Endothelial cell of umbilical vein (primary cell): Measurements from ENCODE around the gene SIDT1. TPM values are rescaled to one million over a fixed set of nuclear protein-coding genes. Genes with fewer than 3 reads are reported as not detected.
A peak's percentile ranks its signal among the peaks of the same experiment; 100 is the strongest.

ENCODE experiments used
- BruUV-seq: library from RNA; stranded (reverse); fragments of 400-500 nt; replicated peaks from 2 replicates; lab custom pipeline; 2021; lab: Mats Ljungman, UMichigan
- CTCF ChIA-PET: fragments of 300-600, 350-600 bp; sonication (Branson Sonifier 250); formaldehyde crosslinking; loops from one replicate; lab custom pipeline; 2021; ENCODE audit warnings: antibody characterized with exemption, inconsistent platforms; lab: Charles Lee
- POLR2A ChIA-PET: fragments of 300-600, 350-600 bp; sonication (Branson Sonifier 250); formaldehyde crosslinking; loops from one replicate; lab custom pipeline; 2021; ENCODE audit warnings: antibody characterized with exemption, inconsistent platforms; lab: Charles Lee
- DNase-seq: peaks from one replicate; pipeline ENCODE4 v3.0.0-alpha.2; 2011; ENCODE audit warnings: low read depth, low spot score
- FAIRE-seq: peaks from 2 replicates; lab custom pipeline; 2011; peaks lifted over from hg19 to GRCh38; lab: Jason Lieb, UNC
- H2AFZ ChIP-seq: 2 replicates; pipeline ENCODE4 v1.6.0; 2012; ENCODE audit warnings: low read depth, low read length, control low read depth, inconsistent platforms
- H3K27ac ChIP-seq: 2 replicates; pipeline ENCODE4 v1.5.1; 2011; ENCODE audit warnings: low read depth, mild to moderate bottlenecking, control low read depth, low read length, moderate library complexity; ENCODE audit not compliant: insufficient read depth
- H3K27me3 ChIP-seq, 2 experiments: 2 replicates each; pipeline versions ENCODE4 v1.6.0 to v1.6.1; 2011; ENCODE audit warnings: low read length in 2 of 2, mixed read lengths in 1 of 2; ENCODE audit not compliant: control insufficient read depth in 2 of 2, insufficient read depth in 2 of 2
- H3K36me3 ChIP-seq, 2 experiments: 2 replicates in 1 of 2; 3 replicates in 1 of 2; pipeline ENCODE4 v1.5.1; 2011; ENCODE audit warnings: low read length in 2 of 2, mild to moderate bottlenecking in 1 of 2, moderate library complexity in 1 of 2; ENCODE audit not compliant: control insufficient read depth in 2 of 2, insufficient read depth in 2 of 2; ENCODE audit errors: extremely low read depth in 1 of 2
- H3K4me1 ChIP-seq: 3 replicates; pipeline ENCODE4 v1.5.1; 2011; ENCODE audit warnings: mild to moderate bottlenecking, low read length; ENCODE audit not compliant: control insufficient read depth, insufficient read depth; ENCODE audit errors: extremely low read depth
- H3K4me2 ChIP-seq: 2 replicates; pipeline ENCODE4 v1.6.1; 2011; ENCODE audit warnings: low read length, control low read depth, mixed read lengths; ENCODE audit not compliant: insufficient read depth
- H3K4me3 ChIP-seq, 3 experiments: fragments of 200-600 bp in 1 of 3; sonication (generic), shearing (Covaris generic) in 1 of 3; replicated peaks in 1 of 3; 2 replicates each; pipeline ENCODE4 v1.5.1; 2011 to 2016; ENCODE audit warnings: control low read depth in 3 of 3, low read length in 3 of 3, mild to moderate bottlenecking in 2 of 3, inconsistent platforms in 1 of 3, low read depth in 1 of 3, moderate library complexity in 1 of 3; ENCODE audit not compliant: insufficient read depth in 1 of 3
- H3K79me2 ChIP-seq: 2 replicates; pipeline ENCODE4 v1.6.0; 2012; ENCODE audit warnings: low read length, inconsistent platforms; ENCODE audit not compliant: control insufficient read depth, insufficient read depth
- H3K9ac ChIP-seq: replicated peaks from 2 replicates; pipeline ENCODE3; 2011; ENCODE audit warnings: low read length, control low read depth; ENCODE audit not compliant: insufficient read depth; ENCODE audit errors: extremely low read depth
- H3K9me1 ChIP-seq: replicated peaks from 3 replicates; pipeline ENCODE4 v1.6.0; 2011; ENCODE audit warnings: mild to moderate bottlenecking, low read length; ENCODE audit not compliant: control insufficient read depth, insufficient read depth; ENCODE audit errors: extremely low read depth
- H3K9me3 ChIP-seq: replicated peaks from 2 replicates; pipeline ENCODE4 v1.5.1; 2012; ENCODE audit warnings: low read length, inconsistent platforms; ENCODE audit not compliant: control insufficient read depth, insufficient read depth
- H4K20me1 ChIP-seq: replicated peaks from 2 replicates; pipeline ENCODE3; 2011; ENCODE audit warnings: mild to moderate bottlenecking, low read length; ENCODE audit not compliant: control insufficient read depth, insufficient read depth; ENCODE audit errors: extremely low read depth
- FOS ChIP-seq: IDR thresholded peaks from 2 replicates; pipeline ENCODE4 v1.6.1; 2011; ENCODE audit warnings: mild to moderate bottlenecking, low read length, moderate library complexity, borderline replicate concordance; ENCODE audit not compliant: insufficient read depth
- GATA2 ChIP-seq: IDR thresholded peaks from 2 replicates; pipeline ENCODE4 v1.7.0; 2011; ENCODE audit warnings: low read depth, mild to moderate bottlenecking, moderate library complexity, mixed read lengths, low read length; ENCODE audit not compliant: insufficient read length, insufficient read depth
- JUN ChIP-seq: IDR thresholded peaks from 2 replicates; pipeline ENCODE4 v1.6.1; 2011; ENCODE audit warnings: borderline replicate concordance, low read depth; ENCODE audit not compliant: insufficient read length, insufficient read depth
- POLR2A ChIP-seq: IDR thresholded peaks from 2 replicates; pipeline ENCODE4 v1.6.1; 2012; ENCODE audit warnings: low read depth, mild to moderate bottlenecking, control low read depth, low read length
- POLR2AphosphoS5 ChIP-seq: IDR thresholded peaks from 2 replicates; pipeline ENCODE4 v1.6.1; 2012; ENCODE audit warnings: low read depth, mild to moderate bottlenecking, control low read depth, low read length, moderate library complexity; ENCODE audit not compliant: insufficient read depth
- dilution Hi-C: fragments of 300-500 bp; cut with MboI; formaldehyde crosslinking; loops from one replicate; pipeline ENCODE4 v1.15.0; 2019; ENCODE audit warnings: low sequenced_read_pairs; ENCODE audit not compliant: extremely low pct_ligation_motif_present
- intact Hi-C: fragments of 100-400 bp; cut with micrococcal nuclease; formaldehyde crosslinking; loops from one replicate; pipeline ENCODE4 v1.10.0; 2022
- polyA plus RNA-seq, 4 experiments: library from polyadenylated mRNA; depleted of rRNA in 3 of 4; stranded (reverse) in 3 of 4; unstranded in 1 of 4; fragments of >200 nt; gene quantifications; 2 replicates each; pipeline versions ENCODE4 v1.2.1 to v1.2.3, GENCODE V29; 2011 to 2012; ENCODE audit warnings: missing spikeins in 1 of 4
- total RNA-seq: library from RNA; stranded (reverse); gene quantifications from 2 replicates; pipeline ENCODE4 v1.2.3, GENCODE V29; 2021
- TF ChIP-seq, protein P1 (sequence below), 2 donors: IDR thresholded peaks; 1 replicate in 1 of 2; 2 replicates in 1 of 2; pipeline ENCODE4 v1.5.1; 2011; ENCODE audit warnings: low read length in 2 of 2, mild to moderate bottlenecking in 2 of 2, moderate library complexity in 2 of 2, control low read depth in 1 of 2, inconsistent platforms in 1 of 2, low read depth in 1 of 2; ENCODE audit not compliant: insufficient read depth in 1 of 2; ENCODE audit errors: extremely low read depth in 1 of 2
- TF ChIP-seq, protein P2 (sequence below): IDR thresholded peaks from 2 replicates; pipeline ENCODE4 v1.6.1; 2011; ENCODE audit not compliant: insufficient read depth, insufficient read length

The SIDT1 gene
- total and polyA plus RNA-seq, 2 donors (not counting 3 experiments of a cell fraction or from before 2014, with no cell fraction given), result 0.07 TPM; not detected in 1

DNA sequence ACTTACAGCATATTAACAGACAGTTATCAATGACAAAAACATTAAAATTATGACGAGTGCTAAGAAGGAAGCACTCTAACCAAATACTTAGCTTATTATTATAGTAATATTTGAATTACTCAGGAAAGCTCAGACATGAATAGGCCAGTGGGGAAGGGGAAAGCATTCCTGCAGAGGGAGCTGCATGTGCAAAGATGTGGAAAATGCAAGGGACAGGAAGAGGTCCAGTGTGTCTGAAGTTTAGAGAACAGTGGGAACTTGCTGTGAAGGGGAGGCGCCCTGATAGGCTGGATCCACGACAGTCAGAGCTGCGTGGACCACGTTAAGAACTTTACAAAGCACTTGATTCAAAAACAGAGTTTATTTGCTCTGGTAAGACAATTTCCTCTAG lies 16.2 kb upstream of the SIDT1 start:
- H3K4me3 ChIP-seq, result peak overlapping the region in 1 of 3 experiments; percentile 88
- CTCF ChIA-PET, result interaction anchor here (0.7 to 4.4 kb wide), 10 partner anchors 9 to 465 kb away, joined by 3 to 52 read pairs (median 3); no protein-coding TSS in a partner anchor
- H3K79me2 ChIP-seq, result peaks cover 2% of the 10 kb centered on the region
- no peak for TF ChIP-seq FOS
- no peak for TF ChIP-seq JUN
- TF ChIP-seq POLR2A, result no peak
- TF ChIP-seq, protein P1, sequence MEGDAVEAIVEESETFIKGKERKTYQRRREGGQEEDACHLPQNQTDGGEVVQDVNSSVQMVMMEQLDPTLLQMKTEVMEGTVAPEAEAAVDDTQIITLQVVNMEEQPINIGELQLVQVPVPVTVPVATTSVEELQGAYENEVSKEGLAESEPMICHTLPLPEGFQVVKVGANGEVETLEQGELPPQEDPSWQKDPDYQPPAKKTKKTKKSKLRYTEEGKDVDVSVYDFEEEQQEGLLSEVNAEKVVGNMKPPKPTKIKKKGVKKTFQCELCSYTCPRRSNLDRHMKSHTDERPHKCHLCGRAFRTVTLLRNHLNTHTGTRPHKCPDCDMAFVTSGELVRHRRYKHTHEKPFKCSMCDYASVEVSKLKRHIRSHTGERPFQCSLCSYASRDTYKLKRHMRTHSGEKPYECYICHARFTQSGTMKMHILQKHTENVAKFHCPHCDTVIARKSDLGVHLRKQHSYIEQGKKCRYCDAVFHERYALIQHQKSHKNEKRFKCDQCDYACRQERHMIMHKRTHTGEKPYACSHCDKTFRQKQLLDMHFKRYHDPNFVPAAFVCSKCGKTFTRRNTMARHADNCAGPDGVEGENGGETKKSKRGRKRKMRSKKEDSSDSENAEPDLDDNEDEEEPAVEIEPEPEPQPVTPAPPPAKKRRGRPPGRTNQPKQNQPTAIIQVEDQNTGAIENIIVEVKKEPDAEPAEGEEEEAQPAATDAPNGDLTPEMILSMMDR (IDR thresholded peaks at IDR 0.05; ENCODE audit: extremely low read depth in 1 of 2, insufficient read depth in 1 of 2, low read depth in 1 of 2, low read length in 2 of 2), result peak in 1 of 2 donors; percentile 5
- TF ChIP-seq POLR2AphosphoS5, result no peak
- H2AFZ ChIP-seq, result peak overlapping the region; percentile 59
- DNase-seq (peak; percentile 33), FAIRE-seq (no peak)
- H3K27ac ChIP-seq, result no peak overlapping the region
- H4K20me1 ChIP-seq, result no peaks in the 10 kb centered on the region
- no peaks in the 10 kb centered on the region for H3K9me1 ChIP-seq
- H3K36me3 ChIP-seq, result no peaks in the 10 kb centered on the region
- dilution Hi-C loops (no loop called here), intact Hi-C loops (no loop called here)
- H3K9me3 ChIP-seq, result no peaks in the 10 kb centered on the region
- H3K4me1 ChIP-seq, result peaks cover 9% of the 10 kb centered on the region
- no TSS peak for BruUV-seq
- POLR2A ChIA-PET, result interaction anchor here (0.7 kb wide), 2 partner anchors 73 to 1583 kb away, joined by 4 to 6 read pairs; no protein-coding TSS in a partner anchor
- peaks cover 11 to 36% of the 10 kb centered on the region in 2 experiments for H3K27me3 ChIP-seq
- peak overlapping the region; percentile 95 for H3K4me2 ChIP-seq
- H3K9ac ChIP-seq, result peak overlapping the region; percentile 87

DNA sequence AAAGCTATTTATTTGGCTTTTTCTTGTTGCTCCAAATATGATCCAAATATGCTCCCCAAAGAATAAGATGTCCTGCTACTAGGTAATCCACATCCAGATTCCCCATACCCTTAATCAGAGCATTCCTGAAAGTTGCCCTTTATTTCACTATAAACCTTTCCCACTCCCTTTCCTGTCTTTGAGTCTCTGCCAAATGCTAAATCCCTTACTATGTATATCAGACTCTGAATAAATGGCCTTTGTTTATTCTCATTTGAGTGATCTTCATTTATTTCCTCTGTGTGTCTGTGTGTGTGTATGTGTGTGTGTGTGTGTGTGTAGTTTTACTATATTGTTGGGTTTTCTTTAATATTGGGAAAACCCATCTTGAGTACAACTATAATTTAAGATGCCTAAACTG lies 10.4 kb upstream of the SIDT1 start:
- Histone ChIP-seq H2AFZ (no peak overlapping the region), H3K4me2 (no peak overlapping the region), H3K9ac (no peak overlapping the region), H3K27ac (no peak overlapping the region), H4K20me1 (no peaks in the 10 kb centered on the region), H3K4me1 (no peaks in the 10 kb centered on the region), H3K79me2 (no peaks in the 10 kb centered on the region), H3K9me1 (no peaks in the 10 kb centered on the region), H3K9me3 (no peaks in the 10 kb centered on the region), H3K27me3 (peaks cover 16 to 62% of the 10 kb centered on the region in 2 experiments), H3K4me3 (no peak overlapping the region), H3K36me3 (no peaks in the 10 kb centered on the region)
- dilution Hi-C loops (no loop called here), intact Hi-C loops (no loop called here)
- TF ChIP-seq GATA2, result no peak
- TF ChIP-seq, protein P2, sequence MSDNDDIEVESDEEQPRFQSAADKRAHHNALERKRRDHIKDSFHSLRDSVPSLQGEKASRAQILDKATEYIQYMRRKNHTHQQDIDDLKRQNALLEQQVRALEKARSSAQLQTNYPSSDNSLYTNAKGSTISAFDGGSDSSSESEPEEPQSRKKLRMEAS, result no peak
- CTCF ChIA-PET, result no interaction called here
- POLR2A ChIA-PET, result no interaction called here
- BruUV-seq, result no TSS peak
- DNase-seq (no peak), FAIRE-seq (no peak)
